Measurements from ENCODE around the gene BAHCC1. TPM values are rescaled to one million over a fixed set of nuclear protein-coding genes. Genes with fewer than 3 reads are reported as not detected.

Gene BAHCC1
- total RNA-seq, 1 donor from 2014 or later, result 47.8 TPM

- intact Hi-C loops (cut with DNase I), result no loop called here
- ATAC-seq, result no peak
- DNase-seq (ENCODE audit: low spot score), result no peak
Measured at GRCh38 chr17:81492706-81493105, 97.4 kb downstream of the BAHCC1 start.

GRCh38 chr17:81493198-81494038, 98.2 kb downstream of the BAHCC1 start:
- intact Hi-C loops (cut with DNase I), result no loop called here
- DNase-seq (ENCODE audit: low spot score) (no peak), ATAC-seq (no peak)

GRCh38 chr17:81494626-81495377, 99.5 kb downstream of the BAHCC1 start:
- DNase-seq (ENCODE audit: low spot score) (no peak), ATAC-seq (no peak)
- intact Hi-C loops (cut with DNase I), result no loop called here

- DNase-seq (ENCODE audit: low spot score) (no peak), ATAC-seq (peak; percentile 45)
- intact Hi-C loops (cut with DNase I), result no loop called here
Measured at GRCh38 chr17:81498953-81499600, 103.8 kb downstream of the BAHCC1 start.

- peak; percentile 23 for ATAC-seq
- intact Hi-C loops (cut with DNase I), result no loop called here
Measured at GRCh38 chr17:81499601-81499970, 104.3 kb downstream of the BAHCC1 start.

GRCh38 chr17:81500047-81500446, 104.8 kb downstream of the BAHCC1 start:
- ATAC-seq (peak; percentile 8), DNase-seq (ENCODE audit: low spot score) (no peak)
- intact Hi-C loops (cut with DNase I), result no loop called here

More at GRCh38 chr17:81499601-81499970, 104.3 kb downstream of the BAHCC1 start:
- no peak for DNase-seq (ENCODE audit: low spot score)

- intact Hi-C loops (cut with DNase I), result no loop called here
- no peak for ATAC-seq
- DNase-seq (ENCODE audit: low spot score), result no peak
Measured at GRCh38 chr17:81502471-81503017, 107.3 kb downstream of the BAHCC1 start.

GRCh38 chr17:81503619-81504018, 108.4 kb downstream of the BAHCC1 start:
- intact Hi-C loops (cut with DNase I), result no loop called here
- DNase-seq (ENCODE audit: low spot score) (no peak), ATAC-seq (no peak)

GRCh38 chr17:81508639-81509206, 113.5 kb downstream of the BAHCC1 start:
- intact Hi-C loops (cut with DNase I), result no loop called here
- ATAC-seq (no peak), DNase-seq (ENCODE audit: low spot score) (no peak)

GRCh38 chr17:81509207-81509971, 114.1 kb downstream of the BAHCC1 start:
- DNase-seq (ENCODE audit: low spot score) (no peak), ATAC-seq (no peak)
- intact Hi-C loops (cut with DNase I), result no loop called here

GRCh38 chr17:81509972-81510784, 114.9 kb downstream of the BAHCC1 start:
- no peak for ATAC-seq
- intact Hi-C loops (cut with DNase I), result no loop called here
- no peak for DNase-seq (ENCODE audit: low spot score)

- ATAC-seq (no peak), DNase-seq (ENCODE audit: low spot score) (no peak)
- intact Hi-C loops (cut with DNase I), result no loop called here
Measured at GRCh38 chr17:81510785-81511553, 115.7 kb downstream of the BAHCC1 start.

- intact Hi-C loops (cut with DNase I), result no loop called here
- ATAC-seq (no peak), DNase-seq (ENCODE audit: low spot score) (no peak)
Measured at GRCh38 chr17:81511554-81511803, 116.2 kb downstream of the BAHCC1 start.

GRCh38 chr17:81511804-81512561, 116.7 kb downstream of the BAHCC1 start:
- DNase-seq (ENCODE audit: low spot score) (no peak), ATAC-seq (no peak)
- intact Hi-C loops (cut with DNase I), result no loop called here

- intact Hi-C loops (cut with DNase I), result no loop called here
- peak; percentile 96 for DNase-seq (ENCODE audit: low spot score)
- peak; percentile 81 for ATAC-seq
Measured at GRCh38 chr17:81512562-81513371, 117.5 kb downstream of the BAHCC1 start, which contains the start of gene ACTG1. TSS of gene ACTG1 (minus strand) at chr17:81512799. CDS start at chr17:81512354, 445 bp downstream.

- ATAC-seq, result peak; percentile 51
- peak; percentile 84 for DNase-seq (ENCODE audit: low spot score)
- intact Hi-C loops (cut with DNase I), result no loop called here
Measured at GRCh38 chr17:81513372-81513752, 118.1 kb downstream of the BAHCC1 start.

Measured in sciatic nerve (tissue), 2 donors.